Measurements from ENCODE around the gene ZMYM4. TPM values are rescaled to one million over a fixed set of nuclear protein-coding genes. Genes with fewer than 3 reads are reported as not detected.

ZMYM4 gene
- total RNA-seq, 1 experiment from 2014 or later: 66.0 TPM

- H2AFZ ChIP-seq (ENCODE audit: low read length): no peak overlapping the region
- no peak overlapping the region for H3K9ac ChIP-seq (ENCODE audit: extremely low read depth, insufficient read length, low read length)
- Mint-ChIP-seq H3K27ac (peak overlapping the region in 1 of 3 experiments; percentile 60; a peak in 1 of 7 replicates), H3K4me1 (no peaks in the 10 kb centered on the region), H3K9me3 (no peaks in the 10 kb centered on the region), H3K4me3 (no peak overlapping the region), H3K27me3 (ENCODE audit: low read depth) (no peaks in the 10 kb centered on the region), H3K36me3 (ENCODE audit: insufficient read depth in 1 of 3, low read depth in 3 of 3) (peaks cover 29 to 65% (median 43%) of the 10 kb centered on the region in 3 experiments; a peak in 6 of 7 replicates)
- H3K4me2 ChIP-seq (ENCODE audit: insufficient read depth, insufficient read length, low read length): no peak overlapping the region
- H3T11ph ChIP-seq (ENCODE audit: low read length): no peak overlapping the region
- no peak overlapping the region for H3K14ac ChIP-seq (ENCODE audit: insufficient read depth, low read length)
- peak; percentile 73 for DNase-seq
- H3K18ac ChIP-seq (ENCODE audit: insufficient read length, low read depth, low read length): no peak overlapping the region
- no peaks in the 10 kb centered on the region for H4K20me1 ChIP-seq (ENCODE audit: control insufficient read depth, insufficient read depth, insufficient read length)
- H3K23me2 ChIP-seq (ENCODE audit: insufficient read length, low read depth, low read length, poor library complexity, severe bottlenecking): no peaks in the 10 kb centered on the region
- H4K5ac ChIP-seq (ENCODE audit: insufficient read length, low read depth, low read length): no peak overlapping the region
- no peak overlapping the region for H3K27ac ChIP-seq (ENCODE audit: insufficient read length, low read depth, low read length)
- H4K91ac ChIP-seq (ENCODE audit: insufficient read length, low read depth, low read length): no peak overlapping the region
- H4K8ac ChIP-seq (replicated peaks; ENCODE audit: insufficient read length, low read depth, low read length): no peak overlapping the region
- no peaks in the 10 kb centered on the region for H3K79me2 ChIP-seq (ENCODE audit: insufficient read depth, low read length)
- no peak overlapping the region for H3K56ac ChIP-seq (ENCODE audit: insufficient read length, low read depth, low read length)
- no peak overlapping the region for H2BK5ac ChIP-seq (ENCODE audit: insufficient read length, low read length)
- H2AK5ac ChIP-seq (ENCODE audit: insufficient read length, low read length): no peak overlapping the region
- no peaks in the 10 kb centered on the region for H3K9me3 ChIP-seq (ENCODE audit: control insufficient read depth, low read depth, low read length)
- no peak overlapping the region for H2BK12ac ChIP-seq (ENCODE audit: insufficient read length, low read depth, low read length)
- no peak overlapping the region for H2BK15ac ChIP-seq (ENCODE audit: low read depth, low read length)
- no peaks in the 10 kb centered on the region for H3K27me3 ChIP-seq (ENCODE audit: insufficient read depth, low read length)
- no peak overlapping the region for H2BK120ac ChIP-seq (ENCODE audit: low read depth, low read length, poor library complexity, severe bottlenecking)
- H3K4me1 ChIP-seq (ENCODE audit: insufficient read depth, low read length): no peaks in the 10 kb centered on the region
- no peak overlapping the region for H3K23ac ChIP-seq (ENCODE audit: insufficient read length, low read depth, low read length)
- H3K79me1 ChIP-seq (ENCODE audit: insufficient read depth, low read depth, low read length, poor library complexity, severe bottlenecking): no peaks in the 10 kb centered on the region
- peak; percentile 88 for TF ChIP-seq CTCF (conservative IDR thresholded peaks at IDR 0.05)
- H3K4ac ChIP-seq (ENCODE audit: low read depth, low read length): no peak overlapping the region
- no peak overlapping the region for H2BK20ac ChIP-seq (ENCODE audit: low read depth, low read length, poor library complexity, severe bottlenecking)
- whole genome bisulfite sequencing (ENCODE audit: extremely low coverage, insufficient read length, low lambda C conversion rate): no CpG with 5 or more reads among the region's 3 CpGs
Observed at GRCh38 chr1:35451125-35451528, 182.6 kb downstream of the ZMYM4 start.

Measured in H9 (cell line).